ENCODE measurements around the gene TAAR8. TPM values are rescaled to one million over a fixed set of nuclear protein-coding genes. Genes with fewer than 3 reads are reported as not detected.

TAAR8 gene
- polyA plus RNA-seq, 1 donor (not counting 4 experiments of a cell fraction or from before 2014, with no cell fraction given), result not detected

- no peaks in the 10 kb centered on the region for H3K9me1 ChIP-seq (ENCODE audit: control insufficient read depth, extremely low read depth, insufficient read depth, low read length)
- H3K4me3 ChIP-seq (ENCODE audit: control insufficient read depth in 2 of 3, extremely low read depth in 1 of 3, insufficient read depth in 2 of 3, low read depth in 1 of 3, low read length in 3 of 3), result no peak within 1 kb of the TSS
- peaks cover 6% of the 10 kb centered on the region for H3K27me3 ChIP-seq (ENCODE audit: control insufficient read depth, extremely low read depth, insufficient read depth, low read length)
- dilution Hi-C loops (cut with MboI; ENCODE audit: extremely low pct_ligation_motif_present, low sequenced_read_pairs), result no loop called here
- no peak within 1 kb of the TSS for H3K4me2 ChIP-seq (ENCODE audit: control insufficient read depth, extremely low read depth, insufficient read depth, low read depth, low read length)
- H3K9ac ChIP-seq (ENCODE audit: control insufficient read depth, extremely low read depth, insufficient read depth, low read length), result no peak within 1 kb of the TSS
- no peaks in the 10 kb centered on the region for H4K20me1 ChIP-seq (ENCODE audit: control insufficient read depth, extremely low read depth, insufficient read depth, low read length)
- H3K27ac ChIP-seq (ENCODE audit: control insufficient read depth, insufficient read depth, low read length), result no peak within 1 kb of the TSS
- H3K9me3 ChIP-seq (ENCODE audit: control insufficient read depth, low read depth, low read length), result no peaks in the 10 kb centered on the region
- no peak for DNase-seq (ENCODE audit: low read depth, low spot score)
- no peak within 1 kb of the TSS for H2AFZ ChIP-seq (ENCODE audit: control insufficient read depth, low read length)
- H3K36me3 ChIP-seq (ENCODE audit: control insufficient read depth in 2 of 2, extremely low read depth in 1 of 2, insufficient read depth in 2 of 2, low read length in 2 of 2), result no peaks in the 10 kb centered on the region
- no peak for FAIRE-seq
- TF ChIP-seq EZH2 (IDR thresholded peaks at IDR 0.05; ENCODE audit: low read length) (no peak), CTCF (optimal IDR thresholded peaks at IDR 0.05 in 1 of 3, IDR thresholded peaks at IDR 0.05 in 1 of 3, conservative IDR thresholded peaks at IDR 0.05 in 1 of 3; ENCODE audit: extremely low read depth in 1 of 3, insufficient read depth in 2 of 3, low read length in 3 of 3) (no peak)
- no peaks in the 10 kb centered on the region for H3K4me1 ChIP-seq (ENCODE audit: control insufficient read depth, extremely low read depth, insufficient read depth, low read length)
- H3K79me2 ChIP-seq (ENCODE audit: control insufficient read depth, insufficient read depth, low read length), result no peaks in the 10 kb centered on the region
Measured at GRCh38 chr6:132570221-132570777, 17.8 kb downstream of the TAAR8 start, which contains the start of gene TAAR6. TSS of gene TAAR6 (plus strand) at chr6:132570322. CDS start at chr6:132570322, 0 bp downstream.

- no peaks in the 10 kb centered on the region for H4K20me1 ChIP-seq (ENCODE audit: control insufficient read depth, extremely low read depth, insufficient read depth, low read length)
- H3K9ac ChIP-seq (ENCODE audit: control insufficient read depth, extremely low read depth, insufficient read depth, low read length), result no peak overlapping the region
- no peaks in the 10 kb centered on the region for H3K79me2 ChIP-seq (ENCODE audit: control insufficient read depth, insufficient read depth, low read length)
- no peaks in the 10 kb centered on the region for H3K9me3 ChIP-seq (ENCODE audit: control insufficient read depth, low read depth, low read length)
- no peak for DNase-seq (ENCODE audit: low read depth, low spot score)
- H3K4me2 ChIP-seq (ENCODE audit: control insufficient read depth, extremely low read depth, insufficient read depth, low read depth, low read length), result no peak overlapping the region
- no peak for FAIRE-seq
- no peaks in the 10 kb centered on the region for H3K4me1 ChIP-seq (ENCODE audit: control insufficient read depth, extremely low read depth, insufficient read depth, low read length)
- H3K9me1 ChIP-seq (ENCODE audit: control insufficient read depth, extremely low read depth, insufficient read depth, low read length), result no peaks in the 10 kb centered on the region
- H3K27me3 ChIP-seq (ENCODE audit: control insufficient read depth, extremely low read depth, insufficient read depth, low read length), result peaks cover 2% of the 10 kb centered on the region
- dilution Hi-C loops (cut with MboI; ENCODE audit: extremely low pct_ligation_motif_present, low sequenced_read_pairs), result no loop called here
- H2AFZ ChIP-seq (ENCODE audit: control insufficient read depth, low read length), result no peak overlapping the region
- no peaks in the 10 kb centered on the region for H3K36me3 ChIP-seq (ENCODE audit: control insufficient read depth in 2 of 2, extremely low read depth in 1 of 2, insufficient read depth in 2 of 2, low read length in 2 of 2)
- TF ChIP-seq CTCF (optimal IDR thresholded peaks at IDR 0.05 in 1 of 3, IDR thresholded peaks at IDR 0.05 in 1 of 3, conservative IDR thresholded peaks at IDR 0.05 in 1 of 3; ENCODE audit: extremely low read depth in 1 of 3, insufficient read depth in 2 of 3, low read length in 3 of 3) (no peak), EZH2 (IDR thresholded peaks at IDR 0.05; ENCODE audit: low read length) (no peak)
- no peak overlapping the region for H3K27ac ChIP-seq (ENCODE audit: control insufficient read depth, insufficient read depth, low read length)
- H3K4me3 ChIP-seq (ENCODE audit: control insufficient read depth in 2 of 3, extremely low read depth in 1 of 3, insufficient read depth in 2 of 3, low read depth in 1 of 3, low read length in 3 of 3), result no peak overlapping the region
Measured at GRCh38 chr6:132571774-132572173, 19.3 kb downstream of the TAAR8 start.

Data from keratinocyte (primary cell).